NCI-H748 treated with DMSO at 0.1 percent for 48 hours (cell line): ENCODE data around the gene TRIAP1.
A peak's percentile ranks its signal among the peaks of the same experiment; 100 is the strongest.
"Not testable (repeated sequence)": the region's sequence is repeated elsewhere in the genome, so short reads cannot be mapped to it uniquely, and the experiment has no call there.

ENCODE experiments used
- DNase-seq: peaks from one replicate; lab custom pipeline; 2025; lab: John Stamatoyannopoulos, UW

Gene TRIAP1

DNA sequence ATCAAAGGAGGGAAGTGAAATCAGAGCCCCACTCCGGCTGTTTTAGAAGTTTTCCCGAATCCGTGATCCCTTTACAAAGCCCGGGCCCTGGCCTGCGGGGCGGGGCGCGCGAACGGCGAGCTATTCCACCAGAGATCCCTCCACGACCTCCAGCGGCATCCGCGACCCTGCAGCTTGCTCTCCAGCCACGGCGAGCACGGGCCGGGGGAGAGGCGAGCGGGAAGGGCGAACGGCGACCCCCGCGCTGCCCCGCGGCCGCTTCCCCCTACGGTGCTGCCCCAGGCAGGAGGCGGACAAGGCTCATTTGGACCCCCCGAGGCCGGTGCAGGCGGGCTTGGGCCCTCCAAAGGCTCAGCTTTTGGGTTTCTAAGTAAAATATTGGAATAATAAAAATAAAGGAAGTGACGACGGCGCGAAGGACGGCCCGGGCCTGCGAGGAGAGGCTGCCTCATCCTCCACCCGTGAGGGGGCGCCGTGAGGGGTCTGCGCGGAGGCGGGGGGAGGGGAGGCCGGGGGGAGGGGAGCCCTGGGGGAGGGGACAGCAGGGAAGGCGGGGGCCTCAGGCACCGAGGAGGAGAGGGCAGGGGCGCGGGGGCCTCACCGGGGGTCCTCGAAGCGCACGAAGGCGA lies 22.8 kb upstream of the TRIAP1 start:
- DNase-seq: no peak

- DNase-seq: peak; percentile 6
Observed at GRCh38 chr12:120468325-120468820, 22.2 kb upstream of the TRIAP1 start.

DNA sequence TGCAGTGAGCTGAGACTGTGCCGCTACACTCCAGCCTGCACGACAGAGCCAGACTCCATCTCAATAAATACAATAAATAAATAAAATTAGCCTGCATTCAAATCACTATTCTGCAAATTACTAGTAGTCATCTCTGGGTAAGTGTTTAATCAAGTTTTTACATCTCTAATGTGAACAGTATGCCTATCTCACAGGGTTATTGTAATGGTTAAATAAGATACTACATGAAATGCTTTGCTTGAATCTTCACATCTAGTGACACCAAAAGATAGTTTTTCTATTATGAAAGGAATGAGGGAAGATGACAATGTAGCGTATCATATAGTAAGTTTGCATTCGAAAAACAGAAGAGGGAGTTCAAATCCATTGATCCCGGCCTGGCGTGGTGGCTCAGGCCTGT lies 21.3 kb upstream of the TRIAP1 start:
- DNase-seq: no peak

GRCh38 chr12:120466560-120467315 lies 20.6 kb upstream of the TRIAP1 start:
- no peak for DNase-seq

GRCh38 chr12:120465756-120466155 lies 19.6 kb upstream of the TRIAP1 start:
- DNase-seq: no peak

DNA sequence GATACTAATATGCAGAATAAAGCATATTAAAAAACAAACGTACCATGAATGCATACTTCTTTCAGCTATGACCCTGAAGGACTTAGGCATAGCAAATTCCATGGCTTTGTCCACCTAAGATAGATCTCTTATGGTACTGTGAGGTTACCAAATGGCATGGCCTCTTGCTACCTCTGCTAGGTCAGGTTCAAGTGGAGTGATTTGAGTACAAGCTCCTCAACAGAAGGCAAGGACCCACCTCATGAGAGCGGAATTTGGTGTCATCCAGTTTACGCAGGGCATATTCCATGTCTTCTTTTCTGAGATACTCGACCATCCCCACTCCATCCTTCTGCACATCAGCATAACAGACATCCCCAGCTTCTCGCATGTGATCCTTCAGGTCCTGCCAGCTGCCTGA lies 17.5 kb upstream of the TRIAP1 start:
- DNase-seq: no peak

DNA sequence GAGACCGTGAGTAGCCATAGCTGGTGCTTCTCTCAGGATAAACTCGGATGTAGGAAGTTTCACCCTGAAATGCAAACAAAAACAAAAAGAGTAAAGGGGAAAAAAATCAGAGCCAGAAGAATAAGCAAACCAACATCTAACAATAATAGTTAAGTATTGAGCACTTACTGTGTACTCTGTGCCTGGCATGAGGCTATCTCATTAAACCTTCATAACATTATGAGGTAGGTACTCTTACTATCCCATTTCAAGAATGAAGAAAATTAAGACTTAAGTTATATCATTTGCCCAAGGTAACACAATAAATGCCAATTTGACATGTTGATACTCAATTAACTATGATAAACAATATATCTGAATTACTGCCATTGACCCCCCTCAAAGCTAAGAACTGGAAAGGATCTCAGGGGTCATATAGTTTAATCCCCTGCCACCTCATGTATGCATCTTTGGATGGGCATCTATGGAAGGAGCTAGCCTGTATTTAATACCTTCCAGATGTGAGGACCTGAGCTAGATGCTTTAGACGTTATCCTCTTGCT lies 16.0 kb upstream of the TRIAP1 start:
- DNase-seq: no peak

GRCh38 chr12:120460157-120460556 lies 14.0 kb upstream of the TRIAP1 start:
- DNase-seq: no peak

DNA sequence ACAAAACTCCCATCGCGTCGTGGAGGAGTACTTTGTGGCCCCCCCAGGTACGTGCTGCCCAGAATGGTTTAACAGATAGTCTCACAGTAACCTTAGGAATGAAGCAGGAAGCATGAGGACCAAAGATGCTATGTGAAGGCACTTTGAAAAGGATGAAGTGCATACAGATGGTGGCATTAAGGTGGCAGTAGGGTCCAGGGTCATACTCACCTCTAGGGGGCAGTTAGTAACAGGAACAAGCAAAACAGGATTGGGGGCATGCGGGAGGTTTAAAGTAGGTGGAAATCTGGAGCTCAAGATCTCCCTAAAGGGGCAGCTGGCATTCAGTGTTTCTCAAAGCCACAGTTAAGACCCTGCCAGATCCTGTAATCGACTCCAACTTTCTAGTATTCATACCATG lies 10.9 kb upstream of the TRIAP1 start:
- no peak for DNase-seq

DNA sequence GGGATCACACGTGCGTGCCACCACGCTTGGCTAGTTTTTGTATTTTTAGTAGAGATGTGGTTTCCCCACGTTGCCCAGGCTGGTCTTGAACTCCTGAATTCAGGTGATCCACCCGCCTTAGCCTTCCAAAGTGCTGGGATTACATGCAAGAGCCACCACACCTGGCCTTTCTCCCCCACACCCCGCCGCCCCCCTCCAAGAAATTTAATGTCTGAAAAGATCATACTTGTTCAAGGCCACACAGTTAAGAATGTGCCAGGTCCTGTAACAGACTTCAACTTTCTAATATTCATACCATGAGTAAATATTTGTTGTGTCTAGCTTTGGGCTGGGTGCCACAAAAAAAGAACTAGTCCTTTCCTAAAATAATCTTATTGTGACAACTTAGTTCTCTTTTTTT lies 9.1 kb upstream of the TRIAP1 start:
- DNase-seq: no peak

DNA sequence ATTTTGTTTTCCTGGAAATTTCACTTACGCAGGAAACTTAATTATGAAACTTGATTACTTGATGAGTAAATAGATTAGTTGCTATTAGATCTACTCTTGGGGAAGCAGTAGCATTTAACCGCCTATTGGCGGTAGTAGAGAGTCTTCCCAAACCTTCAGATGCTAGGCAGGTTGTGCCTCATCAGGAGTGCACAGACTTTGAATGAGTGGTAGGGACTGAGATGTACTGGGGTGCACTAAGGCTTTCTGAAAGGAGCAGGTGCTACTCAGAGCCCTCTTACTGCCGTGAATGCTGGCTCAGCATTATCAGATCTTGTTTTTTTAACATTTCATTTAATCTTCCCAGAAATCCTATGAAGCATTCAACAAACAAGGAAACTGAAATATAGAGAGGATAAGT lies 7.8 kb upstream of the TRIAP1 start:
- DNase-seq: no peak

GRCh38 chr12:120453060-120453750 lies 7.0 kb upstream of the TRIAP1 start:
- DNase-seq: no peak

GRCh38 chr12:120452524-120452923 lies 6.3 kb upstream of the TRIAP1 start:
- DNase-seq: not testable (repeated sequence)

DNA sequence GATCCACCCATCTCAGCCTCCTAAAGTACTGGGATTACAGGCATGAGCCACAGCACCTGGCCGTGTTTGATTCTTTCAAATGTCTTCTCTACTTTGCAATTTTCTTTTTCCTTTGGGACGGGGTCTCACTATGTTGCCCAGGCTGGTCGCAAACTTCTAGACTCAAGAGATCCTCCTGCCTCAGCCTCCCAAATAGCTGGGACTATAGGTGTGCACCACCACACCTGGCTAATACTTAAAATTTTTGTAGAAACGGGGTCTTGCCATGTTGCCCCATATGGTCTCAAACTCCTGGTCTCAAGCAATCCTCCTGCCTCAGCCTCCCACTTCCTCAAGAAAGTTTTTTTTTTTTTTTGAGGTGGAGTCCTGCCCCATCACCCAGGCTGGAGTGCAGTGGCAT lies 1.8 kb upstream of the TRIAP1 start:
- no peak for DNase-seq

DNA sequence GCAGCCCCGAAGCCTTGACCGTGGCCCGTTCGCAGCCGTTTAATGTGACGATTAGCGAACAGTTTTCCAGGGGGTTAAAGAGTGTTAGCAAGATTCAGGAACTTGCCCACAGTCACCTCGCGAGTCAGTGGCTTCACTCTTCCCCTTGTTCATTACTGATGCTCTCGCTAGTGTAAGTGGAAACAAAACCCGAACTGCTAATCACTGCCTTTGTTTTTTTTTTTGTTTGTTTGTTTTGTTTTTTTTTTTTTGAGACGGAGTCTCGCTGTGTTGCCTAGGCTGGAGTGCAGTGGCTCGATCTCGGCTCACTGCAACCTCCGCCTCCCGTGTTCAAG lies 627 bp upstream of the TRIAP1 start:
- DNase-seq: not testable (repeated sequence)

DNA sequence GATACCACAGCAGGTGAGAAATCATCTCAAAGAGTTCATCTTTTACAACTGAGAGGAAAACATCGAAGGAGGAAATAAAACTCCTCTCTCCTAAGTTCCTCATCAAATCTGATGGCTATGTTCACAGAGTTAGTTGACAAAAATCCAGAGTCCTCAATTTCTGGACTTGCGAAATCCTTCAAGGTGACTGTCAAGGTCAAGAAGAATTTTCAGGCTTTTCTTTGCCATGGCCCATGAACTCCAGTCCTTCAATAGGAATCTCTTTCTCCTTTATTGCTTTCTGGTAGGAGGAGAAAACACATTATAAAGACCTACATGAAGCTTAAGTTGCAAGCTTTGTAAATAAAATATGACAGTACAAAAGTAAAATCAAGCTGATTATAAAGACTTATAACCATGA lies 1.5 kb downstream of the TRIAP1 start:
- no peak for DNase-seq

DNA sequence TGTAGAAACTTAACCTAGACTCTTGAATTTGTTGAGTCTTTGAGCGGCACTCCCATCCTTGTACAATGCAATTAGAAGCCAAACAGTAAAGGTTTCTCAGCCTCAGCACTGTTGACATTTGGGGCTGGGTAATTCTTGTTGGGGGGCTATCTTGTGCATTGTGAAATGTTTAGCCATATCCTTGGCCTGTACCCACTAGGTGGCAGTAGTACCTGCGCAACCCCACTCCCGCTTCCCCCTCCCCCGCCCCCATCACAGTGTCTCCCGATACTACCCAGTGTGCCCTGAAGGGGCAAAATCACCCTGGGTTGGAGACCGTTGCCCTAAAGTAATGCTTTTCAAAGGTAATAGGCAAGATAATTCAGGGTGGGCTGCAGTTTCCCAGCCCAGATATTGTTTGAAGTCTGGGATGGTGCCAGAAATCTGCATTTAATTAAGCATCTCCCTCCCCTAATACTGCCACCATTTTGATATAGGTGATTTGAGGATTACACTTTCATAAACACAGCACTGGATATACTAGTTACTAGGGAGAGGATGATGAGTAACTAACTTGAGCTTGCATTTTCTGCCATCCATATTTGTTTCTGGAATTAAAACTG lies 6.4 kb downstream of the TRIAP1 start:
- DNase-seq: peak; percentile 37

DNA sequence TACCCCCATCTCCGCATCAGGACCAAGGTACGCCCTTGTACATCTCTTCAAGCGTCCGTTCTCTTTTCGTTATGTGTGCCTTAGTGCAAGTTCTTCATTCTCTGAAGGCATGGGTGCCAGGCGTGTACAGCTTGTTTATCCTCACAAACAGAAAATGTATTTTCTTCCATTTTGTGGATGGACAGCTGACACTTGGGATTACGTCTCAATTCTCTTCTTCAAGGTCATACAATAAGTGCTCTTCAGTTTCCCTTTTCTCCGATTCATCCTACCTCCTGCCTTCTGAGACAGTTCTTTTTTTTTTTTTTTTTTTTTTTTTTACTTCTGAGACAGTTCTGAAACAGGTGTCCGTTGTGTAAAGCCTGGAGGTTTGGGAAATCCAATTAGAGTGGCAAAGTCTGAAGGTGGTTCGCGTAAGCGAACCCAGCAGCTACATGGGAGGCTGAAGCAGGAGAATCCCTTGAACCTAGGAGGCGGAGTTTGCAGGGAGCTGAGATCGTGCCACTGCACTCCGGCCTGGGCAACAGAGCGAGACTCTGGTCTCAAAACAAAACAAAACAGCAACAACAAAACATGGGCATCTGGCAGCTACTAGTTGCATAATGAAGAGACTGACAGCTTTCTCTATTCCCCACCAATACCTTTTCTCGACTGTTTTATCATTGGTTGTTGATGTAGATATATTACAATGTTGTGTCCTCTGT lies 7.5 kb downstream of the TRIAP1 start:
- DNase-seq: no peak

GRCh38 chr12:120437735-120438494 lies 8.3 kb downstream of the TRIAP1 start, which contains the start of gene COX6A1:
TSS of gene COX6A1 (plus strand) at chr12:120438113. CDS start at chr12:120438127, 14 bp downstream.
- peak; percentile 99 for DNase-seq

DNA sequence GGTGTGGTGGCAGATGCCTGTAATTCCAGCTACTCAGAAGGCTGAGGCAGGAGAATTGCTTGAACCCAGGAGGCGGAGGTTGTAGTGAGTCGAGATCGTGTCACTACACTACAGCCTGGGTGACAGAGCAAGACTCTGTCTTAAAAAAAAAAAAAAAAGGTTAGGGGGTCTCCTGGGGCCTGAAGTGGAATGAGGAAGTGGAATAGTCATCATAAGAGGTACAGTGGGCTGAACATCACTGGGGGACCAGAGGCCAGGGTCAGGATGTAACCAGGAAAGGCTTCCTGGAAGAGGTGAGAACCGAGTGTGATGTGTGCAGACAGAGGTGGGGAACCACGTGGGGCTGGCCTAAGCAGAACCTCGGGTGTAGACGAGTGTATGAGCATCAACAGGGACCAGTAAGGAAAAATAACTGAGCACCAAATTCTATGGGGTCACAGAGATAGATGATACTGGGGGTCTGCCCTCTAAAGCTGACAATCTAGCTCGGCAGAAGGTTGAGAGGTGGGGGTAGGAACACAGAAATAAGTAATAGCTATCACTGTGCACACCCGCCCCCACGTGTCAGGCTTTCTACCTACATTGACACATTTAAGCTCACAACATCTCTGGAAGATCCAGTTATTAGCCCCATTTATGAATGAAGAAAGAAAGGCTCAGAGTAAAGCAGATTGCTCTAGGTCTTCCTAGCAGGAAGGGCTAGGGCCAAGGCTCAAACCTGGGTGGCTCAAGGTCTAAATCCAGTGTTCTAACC lies 13.2 kb downstream of the TRIAP1 start:
- no peak for DNase-seq
